Epithelial cell of proximal tubule (primary cell): ENCODE data around the gene ULK1. TPM values are rescaled to one million over a fixed set of nuclear protein-coding genes. Genes with fewer than 3 reads are reported as not detected.

Experiments
- DNase-seq: peaks from one replicate; pipeline ENCODE4 v3.0.0-alpha.2; 2011; ENCODE audit warnings: low read depth
- H3K4me3 ChIP-seq: 2 replicates; pipeline ENCODE4 v1.5.1; 2011; ENCODE audit warnings: low read depth, mild to moderate bottlenecking, low read length
- total RNA-seq: library from RNA; depleted of rRNA; stranded (reverse); fragments of >200 nt; gene quantifications from 2 replicates; pipeline ENCODE4 v1.2.3, GENCODE V29; 2015
- TF ChIP-seq, protein P1 (sequence below): conservative IDR thresholded peaks from 2 replicates; pipeline ENCODE4 v1.5.1; 2012; ENCODE audit warnings: low read depth, mild to moderate bottlenecking, low read length

Gene ULK1
- total RNA-seq, 1 donor from 2014 or later: 11.8 TPM

DNA sequence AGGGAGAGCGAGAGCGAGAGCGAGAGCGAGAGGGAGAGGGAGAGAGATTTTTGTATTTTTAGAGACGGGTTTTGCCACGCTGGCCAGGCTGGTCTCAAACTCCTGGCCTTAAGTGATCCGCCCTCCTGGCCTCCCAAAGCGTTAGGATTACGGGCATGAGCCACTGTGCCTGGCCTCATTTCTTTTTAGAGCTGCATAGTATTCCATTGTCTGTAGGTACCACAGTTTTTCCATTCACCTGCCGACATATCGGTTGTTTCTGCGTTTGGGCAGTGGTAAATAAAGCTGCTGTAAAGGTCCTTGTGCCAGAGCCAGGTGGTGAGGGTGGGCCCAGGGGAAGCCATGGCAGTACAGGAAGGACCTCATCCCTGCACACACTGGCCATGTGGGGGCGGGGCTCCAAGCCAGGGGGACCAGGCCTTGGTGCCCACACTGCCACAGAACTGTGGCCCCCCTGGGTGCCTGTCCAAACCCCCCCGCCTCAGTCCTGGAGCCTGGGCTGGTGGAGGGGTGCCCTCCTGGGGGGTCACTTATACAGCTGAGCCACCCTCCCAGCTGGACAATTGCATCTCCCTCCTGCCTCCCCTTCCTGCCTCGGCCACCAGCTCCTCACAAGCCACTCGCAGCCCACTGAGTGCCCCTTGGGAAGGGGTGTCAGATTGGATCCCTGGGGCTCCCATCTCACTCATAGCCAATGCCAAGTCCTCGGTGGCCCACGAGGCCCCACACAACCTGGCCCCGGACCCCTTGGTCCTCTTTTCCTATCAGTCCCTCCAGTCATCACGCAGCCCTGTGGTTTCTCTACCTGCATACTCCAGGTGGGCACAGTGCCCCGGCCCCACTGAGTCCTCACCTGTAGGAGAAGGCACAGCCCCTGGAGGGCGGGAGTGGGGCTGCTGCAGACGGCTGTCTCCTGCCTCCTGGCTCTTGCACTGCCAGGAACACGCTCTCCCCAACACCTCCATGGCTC, 33.0 kb downstream of the ULK1 start:
- H3K4me3 ChIP-seq: no peak overlapping the region
- TF ChIP-seq, protein P1, sequence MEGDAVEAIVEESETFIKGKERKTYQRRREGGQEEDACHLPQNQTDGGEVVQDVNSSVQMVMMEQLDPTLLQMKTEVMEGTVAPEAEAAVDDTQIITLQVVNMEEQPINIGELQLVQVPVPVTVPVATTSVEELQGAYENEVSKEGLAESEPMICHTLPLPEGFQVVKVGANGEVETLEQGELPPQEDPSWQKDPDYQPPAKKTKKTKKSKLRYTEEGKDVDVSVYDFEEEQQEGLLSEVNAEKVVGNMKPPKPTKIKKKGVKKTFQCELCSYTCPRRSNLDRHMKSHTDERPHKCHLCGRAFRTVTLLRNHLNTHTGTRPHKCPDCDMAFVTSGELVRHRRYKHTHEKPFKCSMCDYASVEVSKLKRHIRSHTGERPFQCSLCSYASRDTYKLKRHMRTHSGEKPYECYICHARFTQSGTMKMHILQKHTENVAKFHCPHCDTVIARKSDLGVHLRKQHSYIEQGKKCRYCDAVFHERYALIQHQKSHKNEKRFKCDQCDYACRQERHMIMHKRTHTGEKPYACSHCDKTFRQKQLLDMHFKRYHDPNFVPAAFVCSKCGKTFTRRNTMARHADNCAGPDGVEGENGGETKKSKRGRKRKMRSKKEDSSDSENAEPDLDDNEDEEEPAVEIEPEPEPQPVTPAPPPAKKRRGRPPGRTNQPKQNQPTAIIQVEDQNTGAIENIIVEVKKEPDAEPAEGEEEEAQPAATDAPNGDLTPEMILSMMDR: no peak
- DNase-seq: no peak

DNA sequence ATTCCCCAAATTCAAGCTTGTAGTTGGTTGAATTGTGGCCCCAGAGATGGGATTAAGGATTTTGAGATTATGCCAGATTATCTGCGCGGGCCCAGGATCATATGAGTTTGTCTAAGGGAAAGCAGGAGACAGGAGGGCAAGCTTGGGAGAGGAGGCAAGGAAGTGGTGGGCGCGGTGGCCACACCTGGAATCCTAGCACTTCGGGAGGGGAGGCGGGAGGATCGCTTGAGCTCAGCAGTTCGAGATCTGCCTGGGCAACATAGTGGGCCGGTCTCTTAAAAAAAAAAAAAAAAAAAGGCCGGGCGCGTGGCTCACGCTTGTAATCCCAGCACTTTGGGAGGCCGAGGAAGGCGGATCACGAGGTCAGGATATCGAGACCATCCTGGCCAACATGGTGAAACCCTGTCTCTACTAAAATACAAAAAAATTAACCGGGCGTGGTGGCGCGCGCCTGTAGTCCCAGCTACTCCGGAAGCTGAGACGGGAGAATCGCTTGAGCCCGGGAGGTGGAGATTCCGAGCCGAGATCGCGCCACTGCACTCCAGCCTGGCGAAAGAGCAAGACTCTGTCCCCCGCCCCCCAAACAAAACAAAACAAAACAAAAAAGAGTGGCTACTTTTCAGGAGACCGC, 33.8 kb downstream of the ULK1 start:
- DNase-seq: no peak
- TF ChIP-seq, protein P1: no peak
- peak overlapping the region; percentile 97 for H3K4me3 ChIP-seq

DNA sequence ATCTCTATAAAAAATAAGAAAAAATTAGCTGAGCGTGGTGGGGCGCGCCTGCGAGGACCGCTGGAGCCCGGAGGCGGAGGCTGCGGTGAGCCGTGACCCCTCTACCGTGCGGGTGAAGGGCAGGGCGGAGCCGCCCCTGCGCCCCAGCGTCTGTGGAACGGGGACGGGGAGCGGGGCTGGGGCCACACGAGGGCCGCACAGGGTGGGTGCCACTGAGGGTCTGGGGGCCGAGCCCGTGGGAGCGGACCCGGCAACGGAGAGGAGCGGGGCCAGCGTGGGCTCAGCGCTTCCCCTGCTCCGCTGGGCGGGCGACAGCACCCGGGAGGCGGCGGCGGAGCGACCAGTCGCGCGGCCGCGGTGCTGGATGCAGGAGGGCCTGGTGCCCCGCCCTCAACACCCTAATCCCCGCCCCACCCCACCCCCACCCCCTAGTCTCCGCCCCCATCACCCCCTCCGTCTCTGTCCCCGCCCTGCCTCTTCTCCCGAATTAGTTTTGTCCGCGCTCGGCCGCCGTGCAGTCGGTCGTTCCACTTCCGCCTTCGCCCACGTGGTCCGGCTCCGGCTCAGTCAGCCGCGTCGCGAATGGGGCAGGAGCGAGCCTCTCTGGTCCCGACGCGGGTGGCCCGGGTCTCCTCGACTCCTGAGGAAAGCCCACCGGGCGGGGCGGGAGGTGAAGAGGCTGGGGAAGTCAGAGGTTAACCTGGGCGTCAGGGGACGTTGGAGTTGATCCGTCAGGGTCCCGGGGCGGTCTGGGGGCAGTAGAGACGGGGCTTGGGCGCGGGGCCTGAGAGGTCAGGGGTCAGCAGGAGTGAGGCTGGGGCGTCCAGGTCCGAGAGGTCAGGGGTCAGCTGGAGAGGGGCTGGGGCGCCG, 34.5 kb downstream of the ULK1 start, which contains the start of gene PUS1:
Gene PUS1, plus strand, starts transcription at position 566 of the 870 bp plus-strand sequence. CDS start 447 bp downstream, outside the sequence.
- peak within 1 kb of the TSS; percentile 97 for H3K4me3 ChIP-seq
- DNase-seq: peak; percentile 32
- TF ChIP-seq, protein P1: no peak

DNA sequence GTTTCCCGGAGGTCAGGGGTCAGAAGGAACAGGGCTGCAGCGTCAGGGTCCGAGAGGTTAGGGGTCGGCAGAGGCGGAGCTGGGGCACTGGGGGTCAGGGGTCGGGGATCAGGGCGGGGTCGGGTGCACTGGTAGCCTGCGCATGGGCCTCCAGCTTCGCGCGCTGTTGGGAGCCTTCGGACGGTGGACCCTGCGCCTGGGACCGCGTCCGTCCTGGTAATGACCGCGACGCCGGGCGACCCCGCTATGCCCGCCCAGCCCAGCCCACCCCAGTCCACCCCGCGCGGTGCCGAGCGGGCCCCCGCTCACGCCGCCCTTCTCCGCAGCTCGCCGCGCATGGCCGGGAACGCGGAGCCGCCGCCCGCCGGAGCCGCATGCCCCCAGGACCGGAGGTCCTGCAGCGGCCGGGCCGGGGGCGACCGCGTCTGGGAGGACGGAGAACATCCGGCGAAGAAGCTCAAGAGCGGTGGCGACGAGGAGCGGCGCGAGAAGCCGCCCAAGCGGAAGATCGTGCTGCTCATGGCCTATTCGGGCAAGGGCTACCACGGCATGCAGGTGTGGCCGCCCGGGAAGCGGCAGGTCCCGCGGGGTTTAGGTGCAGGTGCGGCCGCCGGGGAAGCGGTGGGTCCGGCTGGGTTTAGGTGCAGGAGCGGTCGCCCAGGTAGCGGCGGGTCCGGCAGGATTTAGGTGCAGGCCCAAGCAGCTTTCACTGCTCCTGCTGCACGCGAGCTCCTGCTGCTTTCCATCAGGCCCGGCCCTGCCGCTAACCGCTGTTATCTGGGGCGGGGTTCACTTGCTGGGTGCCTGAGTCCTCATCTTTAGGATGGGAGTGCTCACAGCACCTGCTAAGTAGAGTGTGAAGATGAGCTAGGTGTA, 35.4 kb downstream of the ULK1 start:
- TF ChIP-seq, protein P1: no peak
- peak overlapping the region; percentile 97 for H3K4me3 ChIP-seq
- DNase-seq: no peak

DNA sequence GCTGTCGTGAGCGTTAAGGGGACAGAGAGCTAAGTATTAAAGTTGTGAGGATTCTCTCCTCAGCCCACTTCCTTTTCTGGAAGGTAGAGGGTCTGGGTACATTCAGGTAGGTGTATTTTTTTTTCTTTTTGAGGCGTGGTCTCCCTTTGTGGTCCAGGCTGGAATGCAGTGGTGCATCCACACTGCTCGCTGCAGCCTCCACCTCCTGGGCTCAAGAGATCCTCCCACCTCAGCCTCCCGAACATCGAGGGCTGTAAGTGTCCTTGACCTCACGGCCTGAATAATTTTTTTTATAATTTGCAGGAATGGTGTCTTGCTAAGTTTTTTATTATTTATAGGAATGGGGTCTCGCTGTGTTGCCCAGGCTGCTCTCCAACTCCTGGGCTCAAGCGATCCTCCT, 36.1 kb downstream of the ULK1 start:
- H3K4me3 ChIP-seq: peak overlapping the region; percentile 97
- no peak for DNase-seq
- TF ChIP-seq, protein P1: no peak

DNA sequence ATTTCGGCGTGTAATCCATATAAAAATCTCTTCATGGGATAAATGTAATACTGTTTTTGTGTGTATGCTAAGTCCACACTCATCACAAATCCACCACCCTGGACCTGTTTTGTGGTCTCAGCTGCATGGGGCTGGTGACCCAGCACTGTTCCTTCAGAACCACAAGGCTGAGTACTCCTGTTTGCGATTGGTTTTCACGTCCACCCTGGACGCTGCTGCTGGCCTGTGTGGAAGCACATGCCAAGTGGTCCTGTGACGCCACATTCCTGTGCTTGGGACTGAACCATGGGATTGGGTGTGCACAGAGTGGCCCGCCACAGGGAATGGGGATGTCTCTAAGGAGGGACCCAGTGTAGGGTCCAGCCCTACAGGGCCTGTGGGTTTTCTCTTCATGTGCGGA, 39.0 kb downstream of the ULK1 start:
- DNase-seq: no peak
- H3K4me3 ChIP-seq: no peak overlapping the region
- TF ChIP-seq, protein P1: no peak
